Gastroesophageal sphincter (tissue), 4 donors: ENCODE results near the gene C5orf63. TPM values are rescaled to one million over a fixed set of nuclear protein-coding genes. Genes with fewer than 3 reads are reported as not detected.
"Not testable (repeated sequence)": the region's sequence is repeated elsewhere in the genome, so short reads cannot be mapped to it uniquely, and the experiment has no call there.

Experiments
- ATAC-seq: fragments of 150-250 bp; one replicate; pipeline ENCODE4 v1.9.1; 2016; ENCODE audit warnings: mild to moderate bottlenecking, moderate library complexity
- H3K27ac ChIP-seq, 4 donors: fragments of 200-600 bp; sonication (generic) in 3 of 4; 1 replicate in 3 of 4; 2 replicates in 1 of 4; pipeline ENCODE4 v1.5.1; 2016 to 2019
- H3K27me3 ChIP-seq: fragments of 200-600 bp; sonication (generic); one replicate; pipeline ENCODE4 v1.5.1; 2019
- H3K36me3 ChIP-seq, 2 donors: fragments of 200-600 bp; sonication (generic); one replicate each; pipeline ENCODE4 v1.5.1; 2019; ENCODE audit warnings: control low read depth in 1 of 2
- H3K4me1 ChIP-seq, 3 donors: fragments of 200-600 bp; sonication (generic); 1 replicate in 2 of 3; 2 replicates in 1 of 3; pipeline ENCODE4 v1.5.1; 2016 to 2019; ENCODE audit warnings: control low read depth in 2 of 3
- H3K4me3 ChIP-seq, 2 donors: fragments of 200-600 bp; sonication (generic); one replicate each; pipeline ENCODE4 v1.5.1; 2019; ENCODE audit warnings: mild to moderate bottlenecking in 1 of 2, moderate library complexity in 1 of 2
- H3K9me3 ChIP-seq, 3 donors: fragments of 200-600 bp; sonication (generic); one replicate each; pipeline ENCODE4 v1.5.1; 2017 to 2019; ENCODE audit warnings: control low read depth in 2 of 3
- EP300 ChIP-seq: sonication (generic); formaldehyde crosslinking; IDR thresholded peaks from one replicate; pipeline ENCODE4 v1.6.1; 2017; ENCODE audit warnings: antibody characterized with exemption, mild to moderate bottlenecking
- POLR2A ChIP-seq, 2 donors: fragments of 450-650 bp; IDR thresholded peaks; one replicate each; pipeline ENCODE4 v1.6.1; 2017; ENCODE audit warnings: antibody characterized with exemption in 2 of 2, mild to moderate bottlenecking in 2 of 2, moderate library complexity in 1 of 2
- POLR2AphosphoS5 ChIP-seq: sonication (generic); formaldehyde crosslinking; IDR thresholded peaks from one replicate; pipeline ENCODE4 v1.6.1; 2017; ENCODE audit warnings: antibody characterized with exemption
- WGBS, 2 donors: methylation state at CpG; one replicate each; pipeline ENCODE4 v1.1.5; 2018; ENCODE audit warnings: low coverage in 1 of 2; 5-methylcytosine and 5-hydroxymethylcytosine counted together
- total RNA-seq, 4 donors: library from RNA; depleted of rRNA; stranded (reverse); fragments of >200 nt; gene quantifications; one replicate each; pipeline ENCODE4 v1.1.0, GENCODE V29; 2016
- TF ChIP-seq, protein P1 (sequence below), 4 experiments: fragments of 200-600 bp in 2 of 4; fragments of 450-650 bp in 2 of 4; sonication (generic) in 1 of 4; IDR thresholded peaks; one replicate each; pipeline ENCODE4 v1.5.1; 2017 to 2019; ENCODE audit warnings: antibody characterized with exemption in 4 of 4, mild to moderate bottlenecking in 2 of 4, moderate library complexity in 2 of 4

C5orf63 gene
- total RNA-seq, 4 donors from 2014 or later, result 0.59 to 4.2 (median 2.1) TPM

DNA sequence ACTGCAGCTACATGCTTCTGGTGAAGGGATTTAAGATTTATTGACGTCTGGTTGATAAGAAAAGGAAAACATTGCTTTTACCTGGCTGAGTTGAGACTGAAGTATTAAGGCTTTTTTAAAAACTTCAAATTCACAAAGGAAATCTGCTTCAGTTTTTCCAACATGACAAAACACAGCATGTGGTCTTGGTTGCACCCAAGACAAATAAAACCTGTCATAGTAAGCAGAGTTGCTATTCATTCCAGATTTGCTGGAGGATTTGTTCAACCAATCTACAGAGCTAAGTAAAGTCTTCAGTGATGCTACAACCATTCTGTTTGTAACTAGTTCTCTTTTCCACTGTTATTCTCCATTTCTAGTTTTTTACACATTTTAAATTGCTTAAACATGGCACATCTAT, 11.3 kb downstream of the C5orf63 start:
- H3K27me3 ChIP-seq, result no peaks in the 10 kb centered on the region
- no peak overlapping the region for H3K4me3 ChIP-seq
- H3K4me1 ChIP-seq, result no peaks in the 10 kb centered on the region
- H3K27ac ChIP-seq, result no peak overlapping the region
- no peaks in the 10 kb centered on the region for H3K9me3 ChIP-seq
- no peaks in the 10 kb centered on the region for H3K36me3 ChIP-seq
- WGBS, 2 donors, result 58 to 86% methylated on average over 1 of the region's 1 CpG
- no peak for TF ChIP-seq POLR2A (IDR thresholded peaks at IDR 0.05)
- no peak for TF ChIP-seq EP300
- ATAC-seq, result no peak

DNA sequence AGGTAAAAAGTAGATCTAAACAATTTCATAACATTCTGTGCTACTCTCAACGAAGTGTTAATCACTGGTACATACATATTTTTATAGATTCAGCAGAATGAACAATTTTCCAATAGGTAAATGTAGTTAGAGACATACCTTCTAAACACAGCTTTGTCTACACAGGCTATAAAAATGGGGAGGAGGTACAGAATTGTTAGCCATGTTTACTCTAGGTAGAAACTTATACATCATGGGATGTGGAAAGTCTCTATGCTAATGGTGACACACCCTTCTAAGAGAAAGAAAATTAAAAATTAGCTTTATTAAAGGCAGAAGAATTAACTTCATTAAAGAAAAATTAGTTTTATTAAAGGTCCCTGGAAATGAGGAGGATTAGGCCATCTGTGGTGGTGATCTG, 11.8 kb downstream of the C5orf63 start:
- no peaks in the 10 kb centered on the region for H3K27me3 ChIP-seq
- ATAC-seq, result no peak
- H3K27ac ChIP-seq, result no peak overlapping the region
- TF ChIP-seq POLR2A (IDR thresholded peaks at IDR 0.05) (no peak), EP300 (no peak), POLR2AphosphoS5 (no peak)
- TF ChIP-seq, protein P1, sequence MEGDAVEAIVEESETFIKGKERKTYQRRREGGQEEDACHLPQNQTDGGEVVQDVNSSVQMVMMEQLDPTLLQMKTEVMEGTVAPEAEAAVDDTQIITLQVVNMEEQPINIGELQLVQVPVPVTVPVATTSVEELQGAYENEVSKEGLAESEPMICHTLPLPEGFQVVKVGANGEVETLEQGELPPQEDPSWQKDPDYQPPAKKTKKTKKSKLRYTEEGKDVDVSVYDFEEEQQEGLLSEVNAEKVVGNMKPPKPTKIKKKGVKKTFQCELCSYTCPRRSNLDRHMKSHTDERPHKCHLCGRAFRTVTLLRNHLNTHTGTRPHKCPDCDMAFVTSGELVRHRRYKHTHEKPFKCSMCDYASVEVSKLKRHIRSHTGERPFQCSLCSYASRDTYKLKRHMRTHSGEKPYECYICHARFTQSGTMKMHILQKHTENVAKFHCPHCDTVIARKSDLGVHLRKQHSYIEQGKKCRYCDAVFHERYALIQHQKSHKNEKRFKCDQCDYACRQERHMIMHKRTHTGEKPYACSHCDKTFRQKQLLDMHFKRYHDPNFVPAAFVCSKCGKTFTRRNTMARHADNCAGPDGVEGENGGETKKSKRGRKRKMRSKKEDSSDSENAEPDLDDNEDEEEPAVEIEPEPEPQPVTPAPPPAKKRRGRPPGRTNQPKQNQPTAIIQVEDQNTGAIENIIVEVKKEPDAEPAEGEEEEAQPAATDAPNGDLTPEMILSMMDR (IDR thresholded peaks at IDR 0.05), result no peak
- no peak overlapping the region for H3K4me3 ChIP-seq
- no peaks in the 10 kb centered on the region for H3K9me3 ChIP-seq
- 63 to 89% methylated on average over 1 of the region's 1 CpG for WGBS, 2 donors
- peaks cover 0 to 3% of the 10 kb centered on the region in 2 donors for H3K36me3 ChIP-seq
- H3K4me1 ChIP-seq, result no peaks in the 10 kb centered on the region

DNA sequence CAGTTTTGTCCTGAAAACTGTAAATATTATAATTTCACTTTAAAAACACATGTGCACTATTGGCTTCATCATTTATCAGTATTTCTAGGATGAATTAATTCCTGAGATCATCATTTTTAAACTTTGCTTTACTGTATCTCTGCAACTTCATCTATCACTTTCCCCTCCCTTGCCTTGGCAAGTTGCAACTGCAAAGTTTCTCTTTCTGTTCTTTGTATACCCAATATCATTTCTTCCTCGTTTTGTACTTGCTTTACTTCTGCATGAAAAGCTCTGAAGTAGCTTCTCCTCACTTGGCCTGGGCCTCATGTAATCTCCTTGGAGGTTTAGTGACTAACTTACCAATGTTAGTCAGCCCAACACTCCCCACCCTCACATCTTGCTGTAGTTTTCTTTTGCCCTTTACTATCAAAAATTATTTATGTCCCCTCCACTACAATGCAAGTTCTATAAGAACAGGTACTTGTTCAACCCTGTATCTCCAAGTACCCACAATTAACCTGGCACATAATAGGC, 12.8 kb downstream of the C5orf63 start:
- H3K9me3 ChIP-seq, result no peaks in the 10 kb centered on the region
- WGBS, 2 donors, result 60 to 63% methylated on average over 1 of the region's 1 CpG
- no peak overlapping the region for H3K4me3 ChIP-seq
- ATAC-seq, result no peak
- TF ChIP-seq, protein P1 (IDR thresholded peaks at IDR 0.05), result no peak
- TF ChIP-seq EP300 (no peak), POLR2A (IDR thresholded peaks at IDR 0.05) (no peak), POLR2AphosphoS5 (no peak)
- H3K27me3 ChIP-seq, result no peaks in the 10 kb centered on the region
- no peak overlapping the region for H3K27ac ChIP-seq
- H3K4me1 ChIP-seq, result no peaks in the 10 kb centered on the region
- H3K36me3 ChIP-seq, result peaks cover 0 to 12% of the 10 kb centered on the region in 2 donors

DNA sequence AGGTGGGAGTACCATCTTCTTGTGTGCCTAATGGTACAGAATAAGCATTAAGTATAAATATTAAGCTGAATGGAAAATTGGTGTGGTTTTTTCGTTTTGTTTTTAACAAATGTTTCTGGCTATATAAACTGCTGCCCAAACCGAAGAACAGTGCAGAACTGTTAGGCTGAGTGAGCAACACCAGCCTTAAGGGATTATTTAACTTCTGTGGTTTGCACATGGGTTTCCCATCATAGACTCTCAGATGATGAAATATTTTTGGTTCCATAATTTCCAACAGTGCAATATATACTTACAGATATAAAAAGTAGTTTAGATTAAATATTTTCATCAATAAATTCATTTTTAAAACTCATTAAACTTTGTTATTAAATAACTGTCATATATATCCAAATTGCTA, 16.4 kb downstream of the C5orf63 start:
- ATAC-seq, result no peak
- Histone ChIP-seq H3K27me3 (no peaks in the 10 kb centered on the region), H3K36me3 (peaks cover 0 to 12% of the 10 kb centered on the region in 2 donors), H3K27ac (no peak overlapping the region), H3K4me1 (no peaks in the 10 kb centered on the region), H3K4me3 (no peak overlapping the region), H3K9me3 (no peaks in the 10 kb centered on the region)
- 63 to 83% methylated on average over 1 to 2 of the region's 2 CpGs for WGBS, 2 donors
- TF ChIP-seq, protein P1 (IDR thresholded peaks at IDR 0.05), result no peak
- TF ChIP-seq EP300 (no peak), POLR2A (IDR thresholded peaks at IDR 0.05) (no peak), POLR2AphosphoS5 (no peak)

DNA sequence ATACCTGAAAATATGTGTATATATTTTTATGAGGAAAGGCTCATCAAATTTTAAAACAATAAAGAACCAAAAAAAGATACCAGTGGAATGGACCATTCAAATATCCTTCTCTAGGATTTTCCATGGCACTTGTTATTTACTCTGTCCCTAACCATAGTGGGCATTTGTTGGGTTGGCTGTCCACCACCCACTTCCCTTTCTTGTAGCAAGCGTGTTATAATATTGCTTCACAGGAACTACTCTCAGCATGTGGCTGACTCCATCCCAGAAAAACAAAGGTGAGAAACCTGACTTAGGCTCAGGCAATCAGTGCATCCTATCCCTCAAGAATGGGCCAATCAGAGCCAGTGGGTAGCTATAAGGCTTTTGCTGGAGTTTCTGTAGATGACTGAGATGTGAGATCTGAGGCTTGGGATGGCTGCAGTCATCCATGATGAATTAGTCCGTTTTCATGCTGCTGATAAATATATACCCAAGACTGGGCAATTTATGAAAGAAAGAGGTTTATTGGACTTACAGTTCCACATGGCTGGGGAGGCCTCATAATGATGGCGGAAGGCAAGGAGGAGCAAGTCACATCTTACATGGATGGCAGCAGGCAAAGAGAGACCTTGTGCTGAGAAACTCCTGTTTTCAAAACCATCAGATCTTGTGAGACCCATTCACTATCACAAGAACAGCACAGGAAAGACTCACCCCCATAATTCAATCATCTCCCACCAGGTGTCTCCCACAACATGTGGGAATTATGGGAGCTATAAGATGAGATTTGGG, 17.2 kb downstream of the C5orf63 start:
- Histone ChIP-seq H3K4me3 (no peak overlapping the region), H3K36me3 (peaks cover 0 to 12% of the 10 kb centered on the region in 2 donors), H3K4me1 (no peaks in the 10 kb centered on the region), H3K27me3 (no peaks in the 10 kb centered on the region), H3K9me3 (no peaks in the 10 kb centered on the region), H3K27ac (no peak overlapping the region)
- 100% methylated on average over 2 to 3 of the region's 3 CpGs for WGBS, 2 donors
- no peak for ATAC-seq
- TF ChIP-seq EP300 (no peak), POLR2AphosphoS5 (no peak), POLR2A (IDR thresholded peaks at IDR 0.05) (no peak)
- TF ChIP-seq, protein P1 (IDR thresholded peaks at IDR 0.05), result no peak

DNA sequence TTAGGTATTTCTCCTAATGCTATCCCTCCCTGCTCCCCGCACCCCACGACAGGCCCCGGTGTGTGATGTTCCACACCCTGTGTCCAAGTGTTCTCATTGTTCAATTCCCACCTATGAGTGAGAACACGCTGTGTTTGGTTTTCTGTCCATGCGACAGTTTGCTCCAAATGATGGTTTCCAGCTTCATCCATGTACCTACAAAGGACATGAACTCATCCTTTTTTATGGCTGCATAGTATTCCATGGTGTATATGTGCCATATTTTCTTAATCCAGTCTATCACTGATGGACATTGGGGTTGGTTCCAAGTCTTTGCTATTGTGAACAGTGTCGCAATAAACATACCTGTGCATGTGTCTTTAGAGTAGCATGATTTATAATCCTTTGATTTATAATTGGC, 19.8 kb downstream of the C5orf63 start:
- H3K4me1 ChIP-seq, ATAC-seq, H3K4me3 ChIP-seq, H3K27me3 ChIP-seq, H3K27ac ChIP-seq, H3K9me3 ChIP-seq: not testable (repeated sequence)
- peaks cover 0 to 12% of the 10 kb centered on the region in 2 donors for H3K36me3 ChIP-seq
- WGBS, 2 donors, result 97 to 100% methylated on average over 1 to 6 of the region's 6 CpGs
